HepG2 (cell line): ENCODE measurements around the gene CAMTA2. TPM values are rescaled to one million over a fixed set of nuclear protein-coding genes. Genes with fewer than 3 reads are reported as not detected.

Experiments used
- DBP ChIP-seq: sonication (generic); formaldehyde crosslinking; IDR thresholded peaks from 2 replicates; pipeline ENCODE4 v1.4.0; 2020; ENCODE audit warnings: missing genetic modification reagents; ENCODE audit errors: not compliant biosample characterization
- ELK4 ChIP-seq: sonication (generic); formaldehyde crosslinking; IDR thresholded peaks from 2 replicates; pipeline ENCODE4 v1.9.0; 2021; ENCODE audit warnings: missing genetic modification reagents, borderline replicate concordance
- ETV6 ChIP-seq: sonication (generic); formaldehyde crosslinking; conservative IDR thresholded peaks from 2 replicates; pipeline ENCODE4 v1.4.0; 2020; ENCODE audit warnings: missing genetic modification reagents
- HIVEP1 ChIP-seq: sonication (generic); formaldehyde crosslinking; IDR thresholded peaks from 2 replicates; pipeline ENCODE4 v1.4.0; 2020; ENCODE audit warnings: mild to moderate bottlenecking, missing genetic modification reagents
- HNF4G ChIP-seq, 2 experiments: sonication (generic) in 1 of 2; formaldehyde crosslinking in 1 of 2; IDR thresholded peaks; 2 replicates each; pipeline versions ENCODE4 v1.4.0 to v1.6.1; 2011 to 2020; ENCODE audit warnings: borderline replicate concordance in 2 of 2, low read depth in 2 of 2, mild to moderate bottlenecking in 2 of 2, low read length in 1 of 2, missing genetic modification reagents in 1 of 2, moderate library complexity in 1 of 2
- NBN ChIP-seq: fragments of 450-650 bp; conservative IDR thresholded peaks from 2 replicates; pipeline ENCODE4 v1.6.1; 2017
- RBM39 ChIP-seq: fragments of 200-400 bp; formaldehyde crosslinking; IDR thresholded peaks from one replicate; pipeline ENCODE4 v1.6.1; 2018; ENCODE audit warnings: antibody characterized with exemption, mild to moderate bottlenecking, low read depth, low read length; ENCODE audit not compliant: poor library complexity, severe bottlenecking
- REST ChIP-seq, 2 experiments: IDR thresholded peaks; 2 replicates each; pipeline ENCODE4 v1.6.1; 2011 to 2012; ENCODE audit warnings: low read length in 2 of 2, borderline replicate concordance in 1 of 2, low read depth in 1 of 2, mild to moderate bottlenecking in 1 of 2, moderate library complexity in 1 of 2
- STAT6 ChIP-seq: sonication (generic); formaldehyde crosslinking; IDR thresholded peaks from 2 replicates; pipeline ENCODE4 v1.4.0; 2020; ENCODE audit warnings: missing genetic modification reagents, mild to moderate bottlenecking, borderline replicate concordance
- ZFP36L2 ChIP-seq: sonication (generic); formaldehyde crosslinking; IDR thresholded peaks from 2 replicates; pipeline ENCODE4 v1.4.0; 2020; ENCODE audit warnings: missing genetic modification reagents
- ZNF235 ChIP-seq: sonication (generic); formaldehyde crosslinking; IDR thresholded peaks from 2 replicates; pipeline ENCODE4 v1.8.1; 2023; ENCODE audit warnings: mild to moderate bottlenecking, missing genetic modification reagents, borderline replicate concordance
- ZNF552 ChIP-seq: sonication (generic); formaldehyde crosslinking; IDR thresholded peaks from 2 replicates; pipeline ENCODE4 v1.9.0; 2022; ENCODE audit warnings: missing genetic modification reagents, mild to moderate bottlenecking, borderline replicate concordance
- ZNF672 ChIP-seq: sonication (generic); formaldehyde crosslinking; IDR thresholded peaks from 2 replicates; pipeline ENCODE4 v1.8.1; 2022; ENCODE audit warnings: missing genetic modification reagents
- ZNF710 ChIP-seq: sonication (generic); formaldehyde crosslinking; IDR thresholded peaks from 2 replicates; pipeline ENCODE4 v1.5.0; 2020; ENCODE audit warnings: mild to moderate bottlenecking, missing genetic modification reagents, borderline replicate concordance
- ZSCAN5A ChIP-seq: sonication (generic); formaldehyde crosslinking; IDR thresholded peaks from 2 replicates; pipeline ENCODE4 v1.8.0; 2022; ENCODE audit warnings: mild to moderate bottlenecking, missing genetic modification reagents, borderline replicate concordance
- polyA plus RNA-seq, 8 experiments: library from polyadenylated mRNA; depleted of rRNA in 3 of 8; stranded (reverse) in 7 of 8; unstranded in 1 of 8; fragments of >200 nt; fragmentation: Illumina TruSeq in 4 of 8; extraction: Trizol in 4 of 8; gene quantifications; 2 replicates each; pipeline versions ENCODE4 v1.2.1 to v1.2.3, GENCODE V29; 2011 to 2016; ENCODE audit warnings: low read depth in 4 of 8, missing spikeins in 1 of 8, mixed read lengths in 1 of 8; ENCODE audit not compliant: insufficient read depth in 1 of 8
- total RNA-seq, 5 experiments: library from RNA; depleted of rRNA; stranded (reverse); fragments of >200 nt; fragmentation: Illumina TruSeq; extraction: Trizol; gene quantifications; 2 replicates each; pipeline ENCODE4 v1.2.3, GENCODE V29; 2016; ENCODE audit warnings: low read depth in 1 of 5

The CAMTA2 gene
- total and polyA plus RNA-seq, 2 of the 13 experiments (the other 11 are each of a cell fraction or from before 2014, with no cell fraction given), result 4.1 to 7.1 TPM

- TF ChIP-seq STAT6 (no peak), ZNF710 (CRISPR knock-in tag) (no peak), ZNF552 (CRISPR knock-in tag) (no peak), RBM39 (no peak), ZFP36L2 (CRISPR knock-in tag) (no peak), HIVEP1 (CRISPR knock-in tag) (no peak), ZNF235 (CRISPR knock-in tag) (no peak), ETV6 (CRISPR knock-in tag) (no peak), HNF4G (IDR thresholded peaks at IDR 0.05; ENCODE audit: borderline replicate concordance, low read depth, low read length) (0 out of 2 replicates have a peak, but pooled peaks have one; percentile 33), HNF4G (CRISPR knock-in tag; IDR thresholded peaks at IDR 0.05; ENCODE audit: borderline replicate concordance, low read depth) (no peak), NBN (no peak), ZSCAN5A (no peak), REST (IDR thresholded peaks at IDR 0.05; ENCODE audit: borderline replicate concordance in 1 of 2, low read depth in 1 of 2, low read length in 2 of 2) (peak; percentile 23 to 82; a peak in 3 of 4 replicates), ZNF672 (no peak), DBP (CRISPR knock-in tag) (no peak), ELK4 (CRISPR knock-in tag) (no peak)
These were observed 17.8 kb downstream of the CAMTA2 start (continued) for GRCh38 chr17:4969551-4970173.
